Stimulated activated naive CD8-positive, alpha-beta T cell treated with anti-CD3 and anti-CD28 coated beads, Interleukin-15, Interleukin-2, amounts not matched to agents 100 U/mL and 50 U/mL, for 24 hours (primary cell): ENCODE measurements around the gene HDLBP.
"Not testable (repeated sequence)": the region's sequence is repeated elsewhere in the genome, so short reads cannot be mapped to it uniquely, and the experiment has no call there.

Source experiments
- ATAC-seq: fragments of 150-1000 bp; cut with Tn5 transposase; one replicate; pipeline ENCODE4 v1.10.0; 2021
- DNase-seq: peaks from one replicate; pipeline ENCODE4 v3.0.0; 2021

HDLBP gene

GRCh38 chr2:241213567-241213966, 101.9 kb downstream of the HDLBP start:
- DNase-seq (no peak), ATAC-seq (no peak)

- ATAC-seq: no peak
- DNase-seq: no peak
Measured at GRCh38 chr2:241213041-241213440, 102.4 kb downstream of the HDLBP start.

GRCh38 chr2:241211276-241211675, 104.2 kb downstream of the HDLBP start:
- peak; percentile 1 for ATAC-seq
- DNase-seq: no peak

- no peak for ATAC-seq
Measured at GRCh38 chr2:241209271-241209670, 106.2 kb downstream of the HDLBP start.

GRCh38 chr2:241208058-241208457, 107.4 kb downstream of the HDLBP start:
- no peak for ATAC-seq

More at GRCh38 chr2:241209271-241209670, 106.2 kb downstream of the HDLBP start:
- no peak for DNase-seq

DNA sequence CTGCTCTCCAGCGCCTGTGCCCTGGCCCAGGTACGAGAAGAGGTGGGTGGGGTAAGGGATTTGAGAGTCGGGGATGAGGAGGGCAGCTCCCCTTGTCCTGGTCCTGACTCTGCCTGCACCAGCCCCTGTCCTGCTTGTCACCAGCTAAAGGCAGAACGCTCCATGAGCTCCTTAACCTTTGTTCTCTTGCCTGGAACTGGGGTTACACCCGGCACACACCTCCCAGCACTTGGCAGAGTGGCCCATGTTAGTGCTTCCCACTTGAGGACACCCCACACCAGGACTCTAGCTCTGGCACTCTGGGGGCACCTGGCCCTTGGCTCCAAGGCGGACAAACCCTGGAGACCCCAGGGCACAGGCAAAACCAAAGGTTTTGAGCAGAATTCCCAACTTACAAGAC, 107.8 kb downstream of the HDLBP start:
- ATAC-seq (no peak), DNase-seq (no peak)

More at GRCh38 chr2:241208058-241208457, 107.4 kb downstream of the HDLBP start:
- no peak for DNase-seq

DNA sequence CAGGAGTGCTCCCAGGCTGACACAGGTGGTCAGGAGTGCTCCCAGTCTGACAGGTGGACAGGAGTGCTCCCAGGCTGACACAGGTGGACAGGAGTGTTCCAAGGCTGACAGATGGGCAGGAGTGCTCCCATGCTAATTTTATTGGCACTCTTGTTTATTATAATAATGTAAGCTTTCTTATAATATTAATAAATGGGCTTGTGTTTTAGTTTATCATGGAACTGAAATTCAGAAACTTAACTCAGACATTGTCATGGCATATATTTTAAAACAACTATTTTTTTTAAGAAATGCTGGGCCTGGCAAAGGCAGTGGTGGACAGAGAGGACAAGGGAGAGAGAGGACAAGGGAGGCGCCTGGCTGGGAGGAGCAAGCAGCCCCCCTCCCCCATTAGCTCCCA, 108.3 kb downstream of the HDLBP start:
- ATAC-seq: no peak
- DNase-seq: no peak

DNA sequence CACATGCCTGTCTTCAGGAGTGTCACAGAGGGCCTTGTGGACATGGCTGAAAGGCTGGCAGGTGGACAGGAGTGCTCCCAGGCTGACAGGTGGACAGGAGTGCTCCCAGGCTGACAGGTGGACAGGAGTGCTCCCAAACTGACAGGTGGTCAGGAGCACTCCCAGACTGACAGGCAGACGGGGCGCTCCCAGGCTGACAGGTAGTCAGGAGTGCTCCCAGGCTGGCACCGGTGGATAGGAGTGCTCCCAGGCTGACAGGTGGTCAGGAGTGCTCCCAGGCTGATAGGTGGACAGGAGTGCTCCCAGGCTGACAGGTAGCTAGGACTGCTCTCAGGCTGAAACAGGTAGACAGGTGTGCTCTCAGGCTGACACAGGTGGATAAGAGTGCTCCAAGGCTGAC, 110.4 kb downstream of the HDLBP start:
- DNase-seq (no peak), ATAC-seq (no peak)

DNA sequence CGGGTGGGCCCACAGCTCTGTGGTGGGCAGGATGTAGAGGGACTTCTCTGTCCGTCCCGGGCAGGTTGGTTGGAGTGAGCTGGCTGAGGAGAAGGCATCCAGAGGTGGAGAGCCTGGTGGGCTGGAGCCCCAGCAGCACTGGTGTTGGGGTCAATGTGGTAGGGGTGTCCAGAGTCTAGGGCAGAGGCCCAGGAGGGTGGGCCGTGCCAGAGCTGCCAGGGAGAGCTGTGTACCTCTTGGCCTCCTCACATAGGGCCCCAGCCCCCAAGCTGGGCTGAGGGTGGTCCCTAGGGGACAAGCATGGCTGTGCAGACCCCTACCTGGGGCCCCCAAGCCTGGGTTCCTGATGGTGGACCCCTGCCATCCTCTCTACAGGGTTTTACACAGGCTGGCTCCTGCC, 111.0 kb downstream of the HDLBP start:
- ATAC-seq (no peak), DNase-seq (no peak)

DNA sequence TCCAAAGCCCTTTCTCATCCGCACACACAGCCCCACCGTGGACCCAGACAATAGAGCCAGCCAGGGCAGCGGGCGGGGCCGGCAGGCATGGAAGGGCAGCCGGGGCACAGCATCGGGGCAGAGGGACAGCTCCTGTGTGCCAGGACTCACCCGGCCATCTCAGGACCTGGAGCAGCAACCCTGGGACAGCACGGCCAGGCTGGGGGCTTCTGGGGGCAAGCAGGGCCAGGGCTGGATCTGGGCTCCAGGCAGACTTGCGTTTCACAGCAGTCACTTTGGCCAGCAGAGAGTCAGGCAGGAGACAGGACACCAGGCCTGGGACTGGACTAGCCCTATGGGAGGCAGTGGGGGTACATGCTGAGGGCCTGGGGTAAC, 111.5 kb downstream of the HDLBP start:
- ATAC-seq (no peak), DNase-seq (no peak)

DNA sequence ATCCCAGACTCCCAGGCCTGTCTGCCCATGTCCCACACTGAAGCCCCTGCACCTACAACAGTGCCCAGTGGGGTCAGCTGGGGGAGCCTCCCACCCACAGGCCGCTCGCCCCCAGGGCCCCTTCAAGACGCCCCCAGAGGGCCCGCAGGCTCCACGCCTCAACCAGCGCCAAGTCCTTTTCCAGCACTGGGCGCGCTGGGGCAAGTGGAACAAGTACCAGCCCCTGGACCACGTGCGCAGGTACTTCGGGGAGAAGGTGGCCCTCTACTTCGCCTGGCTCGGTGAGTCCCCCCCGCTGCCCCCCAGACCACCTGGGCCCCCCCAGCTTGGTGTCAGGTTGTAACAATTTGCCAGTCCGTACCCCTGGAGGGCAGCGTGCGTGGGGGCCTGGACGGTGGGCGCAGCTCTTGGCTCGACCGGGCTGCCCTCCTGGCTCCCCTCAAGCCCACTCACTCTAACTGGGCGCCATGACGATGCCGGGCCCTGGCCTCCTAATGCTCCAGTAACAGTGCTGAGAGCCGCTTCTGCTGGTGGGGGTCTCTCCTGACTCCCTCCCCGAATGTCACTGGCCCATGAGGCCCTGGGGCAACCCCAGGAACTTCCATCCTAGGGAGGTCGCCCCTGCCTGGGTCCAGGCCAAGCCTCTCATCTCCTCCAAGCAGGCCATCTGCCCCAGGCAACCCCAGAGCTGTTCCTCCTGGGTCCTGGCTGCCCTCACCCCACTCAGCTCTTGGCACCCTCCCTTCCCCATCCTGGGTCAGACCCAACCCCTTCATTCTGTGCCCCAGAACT, 112.1 kb downstream of the HDLBP start:
- ATAC-seq (no peak), DNase-seq (no peak)

DNA sequence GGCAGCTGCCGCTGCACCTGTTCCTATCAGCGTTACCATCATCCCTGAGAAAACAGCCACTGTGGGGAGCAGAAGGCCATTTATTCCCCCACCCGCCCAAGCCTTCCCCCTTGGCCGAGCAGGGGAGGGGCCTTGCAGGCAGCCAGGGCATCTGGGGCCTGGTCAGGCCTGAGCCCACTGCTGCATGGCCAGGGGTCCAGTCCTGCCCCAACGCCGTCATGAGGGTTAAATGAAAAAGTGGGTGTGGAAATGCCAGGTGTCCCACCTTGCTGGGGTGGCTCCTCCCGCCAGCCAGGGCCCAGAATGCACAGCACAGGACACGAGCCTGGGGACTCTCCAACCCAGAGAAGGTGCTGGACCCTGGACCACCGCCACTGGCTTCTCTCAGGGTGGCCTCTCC, 112.8 kb downstream of the HDLBP start:
- ATAC-seq: no peak
- no peak for DNase-seq

DNA sequence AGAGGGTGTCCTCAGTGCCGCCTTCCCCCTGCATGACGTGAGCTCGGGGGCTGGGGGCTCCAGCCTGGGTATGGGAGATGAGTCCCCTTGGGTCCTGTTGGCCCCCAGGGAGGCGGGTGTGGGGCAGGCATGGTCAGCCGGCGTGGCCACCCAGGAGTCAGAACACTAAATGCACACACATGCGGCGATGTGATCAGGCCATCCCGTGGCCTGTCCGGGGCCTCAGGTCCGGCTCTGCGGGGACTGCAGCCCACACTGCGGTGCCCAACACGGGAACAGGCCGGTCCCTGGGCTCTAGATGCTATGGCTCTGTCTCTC, 113.2 kb downstream of the HDLBP start:
- no peak for DNase-seq
- no peak for ATAC-seq

- DNase-seq (no peak), ATAC-seq (no peak)
Measured at GRCh38 chr2:241201445-241202267, 113.8 kb downstream of the HDLBP start.

DNA sequence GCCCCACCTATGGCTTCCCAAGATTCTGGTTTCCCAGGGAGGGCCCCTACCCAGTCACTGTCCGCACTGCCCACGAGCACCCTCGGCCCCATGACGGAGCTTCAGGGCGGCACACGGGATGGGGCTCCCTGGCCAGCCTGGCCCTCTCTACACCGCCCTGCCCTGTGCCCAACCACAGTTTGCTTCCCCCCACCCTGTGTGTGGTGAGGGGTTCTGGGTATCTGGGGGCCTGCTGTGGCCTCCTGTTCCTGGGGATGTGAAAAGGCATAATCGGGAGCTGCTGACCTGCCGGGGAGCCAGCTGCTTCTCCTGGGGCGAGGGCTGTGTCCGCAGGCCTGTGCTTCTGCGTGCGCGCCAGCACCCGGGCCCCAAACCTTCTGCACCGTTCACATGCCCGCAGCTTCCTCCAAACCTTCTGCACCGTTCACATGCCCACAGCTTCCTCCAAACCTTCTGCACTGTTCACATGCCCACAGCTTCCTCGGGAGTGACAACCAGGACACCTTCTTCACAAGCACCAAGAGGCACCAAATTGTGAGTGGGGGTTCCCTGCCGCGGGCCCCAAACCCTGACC, 114.6 kb downstream of the HDLBP start:
- ATAC-seq (no peak), DNase-seq (no peak)

- DNase-seq: no peak
- ATAC-seq: no peak
Measured at GRCh38 chr2:241199897-241200821, 115.3 kb downstream of the HDLBP start.

GRCh38 chr2:241199286-241199685, 116.2 kb downstream of the HDLBP start:
- DNase-seq: no peak
- no peak for ATAC-seq

GRCh38 chr2:241198381-241199279, 116.8 kb downstream of the HDLBP start:
- DNase-seq (no peak), ATAC-seq (no peak)

DNA sequence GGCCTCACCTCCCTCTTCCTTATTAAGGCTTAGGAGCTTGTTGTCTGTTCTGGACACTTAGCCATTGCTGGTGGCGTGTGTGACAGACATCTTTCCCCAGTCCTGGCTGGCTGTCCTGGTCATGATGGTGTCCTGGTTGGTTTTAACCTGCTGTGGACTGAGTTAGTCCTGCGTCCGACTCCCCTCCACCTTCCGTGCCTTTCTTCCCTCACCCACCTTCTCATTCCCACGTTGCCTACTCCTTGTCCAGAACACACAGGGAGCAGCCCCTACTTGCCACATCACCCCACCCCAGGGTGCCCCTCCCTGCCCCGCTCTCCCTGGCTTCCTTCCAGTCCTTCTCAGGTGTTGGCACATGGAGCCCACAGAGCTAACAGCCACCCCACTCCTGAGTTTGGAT, 117.5 kb downstream of the HDLBP start:
- no peak for ATAC-seq
- DNase-seq: no peak

GRCh38 chr2:241197246-241197645, 118.2 kb downstream of the HDLBP start:
- ATAC-seq, DNase-seq: not testable (repeated sequence)

DNA sequence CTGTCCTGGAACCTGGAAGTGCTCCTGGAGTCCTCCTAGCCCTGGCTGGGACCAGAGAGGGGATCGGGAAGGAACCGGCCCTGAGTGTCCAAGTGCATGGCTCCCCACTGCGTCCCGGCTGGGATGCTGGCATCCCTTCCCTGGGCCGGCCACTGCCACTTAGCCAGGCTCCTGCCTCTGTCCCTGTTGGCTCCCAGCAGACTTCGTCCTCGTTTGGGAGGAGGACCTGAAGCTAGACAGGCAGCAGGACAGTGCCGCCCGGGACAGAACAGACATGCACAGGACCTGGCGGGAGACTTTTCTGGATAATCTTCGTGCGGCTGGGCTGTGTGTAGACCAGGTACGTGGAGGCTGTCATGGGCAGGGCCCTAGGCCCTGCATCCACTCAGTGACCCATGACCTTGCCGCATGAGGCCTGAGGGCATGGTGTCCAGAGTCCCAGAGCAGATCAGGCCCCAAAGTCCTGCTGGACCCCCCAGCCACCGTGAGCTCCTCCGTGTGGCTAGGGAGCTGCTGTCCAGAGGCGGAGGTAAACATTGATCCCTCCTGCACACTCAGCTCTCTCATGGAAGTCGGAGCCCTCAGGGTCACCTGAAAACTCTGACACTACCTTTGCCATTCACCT, 119.9 kb downstream of the HDLBP start:
- no peak for ATAC-seq

More for the DNA sequence above, 119.9 kb downstream of the HDLBP start:
- no peak for DNase-seq
